22Rv1 (cell line): Measurements from ENCODE around the gene HSD11B1L.

Experiments
- ZFX ChIP-seq: fragments of 450-650 bp; IDR thresholded peaks from 2 replicates; pipeline ENCODE4 v1.6.1; 2017; ENCODE audit warnings: antibody characterized with exemption, borderline replicate concordance
- TF ChIP-seq, protein P1 (sequence below): fragments of 450-650 bp; IDR thresholded peaks from 2 replicates; pipeline ENCODE4 v1.5.1; 2017; ENCODE audit warnings: mild to moderate bottlenecking

DNA sequence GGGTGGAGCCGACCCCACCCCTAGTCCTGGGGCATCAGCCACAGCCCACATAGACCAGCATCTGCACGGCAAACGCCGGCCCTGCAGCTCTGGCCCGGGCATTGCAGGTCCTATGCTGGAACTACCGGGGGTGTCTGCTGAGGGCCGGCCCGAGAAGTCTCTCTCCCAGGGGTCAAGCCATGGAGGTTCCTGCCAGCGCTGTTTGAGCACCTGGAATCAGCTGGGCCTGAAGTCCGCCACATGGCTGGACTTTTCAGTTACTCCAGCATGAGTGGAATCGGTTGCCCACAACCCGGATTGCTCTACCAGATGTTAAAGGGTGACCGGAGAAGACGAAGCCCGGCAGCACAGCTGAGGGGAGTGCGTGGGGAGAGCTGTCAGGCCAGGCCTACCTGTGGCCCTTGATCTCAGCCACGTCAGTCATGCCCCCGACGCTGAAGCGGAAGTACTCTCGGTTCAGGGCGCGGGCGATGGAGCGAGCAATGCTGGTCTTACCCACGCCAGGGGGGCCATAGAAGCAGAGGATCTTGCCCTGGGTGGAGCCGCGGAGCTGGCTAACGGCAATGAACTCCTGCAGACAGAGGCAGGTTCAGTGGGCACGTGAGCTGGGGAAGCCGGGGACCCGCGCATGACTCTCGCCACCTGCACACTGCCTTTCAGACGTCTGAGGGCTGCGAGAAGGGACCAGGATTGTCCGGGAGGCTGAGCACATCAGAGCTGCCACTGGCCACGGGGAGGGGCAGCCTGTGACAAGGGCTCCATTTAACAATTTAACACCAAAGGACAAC, 18.0 kb downstream of the HSD11B1L start:
- TF ChIP-seq, protein P1, sequence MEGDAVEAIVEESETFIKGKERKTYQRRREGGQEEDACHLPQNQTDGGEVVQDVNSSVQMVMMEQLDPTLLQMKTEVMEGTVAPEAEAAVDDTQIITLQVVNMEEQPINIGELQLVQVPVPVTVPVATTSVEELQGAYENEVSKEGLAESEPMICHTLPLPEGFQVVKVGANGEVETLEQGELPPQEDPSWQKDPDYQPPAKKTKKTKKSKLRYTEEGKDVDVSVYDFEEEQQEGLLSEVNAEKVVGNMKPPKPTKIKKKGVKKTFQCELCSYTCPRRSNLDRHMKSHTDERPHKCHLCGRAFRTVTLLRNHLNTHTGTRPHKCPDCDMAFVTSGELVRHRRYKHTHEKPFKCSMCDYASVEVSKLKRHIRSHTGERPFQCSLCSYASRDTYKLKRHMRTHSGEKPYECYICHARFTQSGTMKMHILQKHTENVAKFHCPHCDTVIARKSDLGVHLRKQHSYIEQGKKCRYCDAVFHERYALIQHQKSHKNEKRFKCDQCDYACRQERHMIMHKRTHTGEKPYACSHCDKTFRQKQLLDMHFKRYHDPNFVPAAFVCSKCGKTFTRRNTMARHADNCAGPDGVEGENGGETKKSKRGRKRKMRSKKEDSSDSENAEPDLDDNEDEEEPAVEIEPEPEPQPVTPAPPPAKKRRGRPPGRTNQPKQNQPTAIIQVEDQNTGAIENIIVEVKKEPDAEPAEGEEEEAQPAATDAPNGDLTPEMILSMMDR = no peak
- TF ChIP-seq ZFX = no peak
